HS-5 (cell line): ENCODE data around the gene EVA1C.
"Not testable (repeated sequence)": the region's sequence is repeated elsewhere in the genome, so short reads cannot be mapped to it uniquely, and the experiment has no call there.

Experiments
- DNase-seq: peaks from one replicate; pipeline ENCODE4 v3.0.0-alpha.2; 2012; ENCODE audit warnings: low read depth

EVA1C gene

DNA sequence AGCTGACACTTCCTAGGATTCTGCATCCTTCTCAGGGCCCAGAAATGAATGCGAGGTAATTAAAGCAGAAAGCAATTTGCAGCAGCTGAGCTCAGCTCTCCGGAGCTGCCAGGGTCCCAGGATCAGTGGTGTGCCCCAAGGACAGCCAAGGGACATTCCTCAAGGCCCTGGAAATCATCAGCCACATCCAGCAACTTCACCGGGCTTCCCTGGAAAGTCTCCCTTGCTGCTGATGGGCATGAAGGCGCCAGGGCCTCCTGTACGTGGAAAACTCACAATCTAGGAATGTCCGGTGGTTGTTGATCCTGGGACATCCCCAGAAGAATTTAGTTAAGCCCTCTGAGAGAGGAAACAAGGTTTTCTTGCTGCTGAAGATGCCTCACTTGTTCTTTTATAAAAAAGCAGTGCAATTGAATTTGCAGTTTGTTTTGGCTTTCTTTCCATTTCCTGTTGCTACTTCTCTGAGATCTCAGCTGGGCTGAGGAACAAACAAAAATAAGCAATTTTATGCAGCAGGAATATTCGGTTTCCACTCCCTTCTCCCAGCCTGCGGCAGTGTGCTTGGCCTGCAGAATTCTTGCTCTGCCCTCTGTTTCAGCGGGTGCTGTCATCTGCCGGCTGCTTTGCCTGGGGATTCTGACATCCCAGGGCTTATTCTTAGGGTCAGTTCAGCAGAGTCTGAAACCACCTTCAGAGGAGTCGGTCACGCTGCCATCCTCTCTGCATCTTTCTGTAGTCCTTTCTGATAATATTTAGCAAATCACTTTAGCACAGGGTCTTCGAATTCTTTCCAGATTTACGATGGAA is 86.9 kb downstream of the EVA1C start:
- no peak for DNase-seq

DNA sequence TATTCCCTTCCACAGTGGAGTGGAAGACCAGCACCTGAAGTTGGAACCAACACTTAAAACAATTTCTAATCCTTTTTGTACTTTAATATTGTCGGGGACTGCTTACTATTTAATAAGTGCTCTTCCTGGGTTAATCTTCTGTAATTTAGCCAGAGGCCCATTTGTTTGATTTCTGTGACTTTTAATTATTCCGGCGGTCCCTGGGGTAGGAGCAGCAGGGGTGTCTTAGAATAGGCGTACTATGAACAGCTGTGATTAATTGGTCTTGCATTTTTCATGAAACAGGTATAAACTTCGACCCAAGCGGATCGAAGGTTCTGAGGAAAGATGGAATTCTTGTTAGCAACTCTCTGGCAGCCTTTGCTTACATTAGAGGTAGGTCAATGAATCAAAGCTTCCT is 91.1 kb downstream of the EVA1C start:
- not testable (repeated sequence) for DNase-seq

DNA sequence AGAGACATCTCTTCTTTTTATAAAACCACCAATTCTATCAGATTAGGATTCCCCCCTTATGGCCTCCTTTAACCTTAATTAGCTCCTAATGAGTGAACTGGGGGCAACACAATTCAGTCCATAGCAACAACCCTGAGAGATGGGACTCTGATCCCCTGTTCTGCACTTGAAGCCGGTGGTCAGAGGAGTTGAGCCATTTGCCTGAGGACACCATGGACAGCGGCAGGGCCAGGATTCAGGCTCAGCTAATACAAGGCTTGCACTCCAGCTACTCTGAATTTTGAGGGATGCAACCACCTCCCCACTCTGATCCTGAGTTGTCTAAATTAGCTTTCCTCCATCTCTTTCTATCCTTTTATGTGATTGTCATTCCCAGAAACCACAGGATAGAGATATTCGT is 93.3 kb downstream of the EVA1C start:
- DNase-seq, result not testable (repeated sequence)

DNA sequence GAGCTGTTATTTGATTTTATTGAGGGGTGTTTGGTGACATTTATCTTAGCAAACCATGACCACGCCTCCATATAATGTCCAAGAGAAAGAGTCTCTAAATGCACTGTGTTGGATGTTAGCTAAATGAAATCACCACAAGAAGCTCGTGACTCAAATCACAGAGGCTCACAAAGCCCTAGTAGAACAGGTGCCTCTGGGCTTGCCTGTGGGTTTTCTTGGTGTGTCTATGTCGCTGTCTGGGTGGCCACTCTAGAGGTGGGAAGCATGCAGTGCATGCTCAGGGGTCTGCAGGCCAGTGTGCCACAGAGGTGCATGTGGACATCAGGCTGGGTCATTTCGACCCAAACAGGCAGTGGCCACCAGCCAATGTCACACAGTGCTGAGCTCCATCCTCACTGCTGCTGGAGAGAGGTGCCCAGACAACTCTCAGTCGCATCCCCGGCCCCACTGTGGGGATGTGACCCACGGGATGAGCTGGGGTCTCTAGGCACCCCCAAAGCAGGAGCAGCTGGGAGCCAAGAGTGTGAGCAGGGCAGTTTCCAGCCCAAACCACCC is 94.0 kb downstream of the EVA1C start:
- DNase-seq, result not testable (repeated sequence)

DNA sequence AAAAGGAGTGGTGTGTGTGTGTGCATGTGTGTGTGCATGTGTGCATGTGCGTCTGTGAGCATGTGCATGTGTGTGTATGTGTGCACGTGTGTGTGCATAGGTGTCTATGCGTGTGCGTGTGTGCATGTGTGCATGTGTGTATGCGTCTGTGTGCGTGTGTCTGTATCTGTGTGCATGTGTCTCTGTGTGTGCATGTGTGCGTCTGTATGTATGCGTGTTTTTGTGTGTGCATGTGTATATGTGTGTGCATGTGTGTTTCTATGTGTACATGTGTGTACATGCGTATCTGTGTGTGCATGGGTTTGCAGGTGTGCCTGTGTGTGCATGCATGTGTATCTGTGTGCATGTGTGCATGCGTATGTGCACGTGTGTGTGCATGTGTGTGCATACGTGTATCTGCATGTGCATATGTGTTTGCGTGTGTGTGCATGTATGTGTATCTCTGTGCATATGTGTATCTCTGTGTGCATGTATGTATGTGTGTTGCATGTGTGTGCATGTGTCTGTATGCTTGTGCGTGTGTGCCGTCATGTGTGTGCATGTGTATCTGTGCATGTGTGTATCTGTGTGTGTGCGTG is 94.9 kb downstream of the EVA1C start:
- DNase-seq, result no peak

GRCh38 chr21:32508036-32508435 is 95.5 kb downstream of the EVA1C start:
- not testable (repeated sequence) for DNase-seq

DNA sequence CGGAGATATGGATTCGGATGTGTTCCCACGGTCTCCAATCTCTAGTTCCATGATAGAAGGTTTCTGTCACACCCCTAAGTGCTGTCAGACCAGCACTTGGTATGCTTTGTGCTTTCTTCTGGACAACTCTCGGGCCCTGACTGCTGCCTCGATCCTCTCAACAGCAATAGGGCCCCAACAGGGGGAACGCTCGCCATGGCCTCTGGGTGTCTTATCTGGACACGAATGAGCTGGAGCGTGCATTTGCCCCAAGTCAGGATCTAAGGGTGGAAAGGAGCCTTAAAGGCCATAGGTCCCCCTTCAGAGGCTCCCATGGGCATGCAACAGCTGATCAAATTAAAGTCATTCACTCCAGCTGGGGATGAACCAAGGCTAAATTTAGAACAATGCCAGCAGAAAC is 96.1 kb downstream of the EVA1C start:
- DNase-seq, result no peak

DNA sequence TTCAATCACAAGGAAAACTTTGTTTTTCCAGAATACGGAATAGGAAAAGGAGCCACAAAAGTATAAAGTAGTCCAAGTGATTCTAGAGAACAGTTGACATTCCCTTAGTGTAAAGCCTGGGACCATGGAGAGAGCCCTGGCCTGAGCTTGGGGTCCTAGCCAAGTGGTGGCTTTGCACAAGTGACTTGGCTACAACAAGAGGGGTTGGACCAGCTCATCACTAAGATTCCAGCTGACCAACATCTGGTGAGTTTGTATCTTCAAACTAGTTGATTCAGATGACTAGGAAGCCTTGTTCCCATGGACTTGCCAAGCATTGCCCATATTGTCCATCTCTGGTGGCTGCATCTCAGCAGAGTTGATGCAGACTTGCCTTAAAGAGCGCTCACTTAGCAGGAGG is 96.5 kb downstream of the EVA1C start:
- DNase-seq, result not testable (repeated sequence)

DNA sequence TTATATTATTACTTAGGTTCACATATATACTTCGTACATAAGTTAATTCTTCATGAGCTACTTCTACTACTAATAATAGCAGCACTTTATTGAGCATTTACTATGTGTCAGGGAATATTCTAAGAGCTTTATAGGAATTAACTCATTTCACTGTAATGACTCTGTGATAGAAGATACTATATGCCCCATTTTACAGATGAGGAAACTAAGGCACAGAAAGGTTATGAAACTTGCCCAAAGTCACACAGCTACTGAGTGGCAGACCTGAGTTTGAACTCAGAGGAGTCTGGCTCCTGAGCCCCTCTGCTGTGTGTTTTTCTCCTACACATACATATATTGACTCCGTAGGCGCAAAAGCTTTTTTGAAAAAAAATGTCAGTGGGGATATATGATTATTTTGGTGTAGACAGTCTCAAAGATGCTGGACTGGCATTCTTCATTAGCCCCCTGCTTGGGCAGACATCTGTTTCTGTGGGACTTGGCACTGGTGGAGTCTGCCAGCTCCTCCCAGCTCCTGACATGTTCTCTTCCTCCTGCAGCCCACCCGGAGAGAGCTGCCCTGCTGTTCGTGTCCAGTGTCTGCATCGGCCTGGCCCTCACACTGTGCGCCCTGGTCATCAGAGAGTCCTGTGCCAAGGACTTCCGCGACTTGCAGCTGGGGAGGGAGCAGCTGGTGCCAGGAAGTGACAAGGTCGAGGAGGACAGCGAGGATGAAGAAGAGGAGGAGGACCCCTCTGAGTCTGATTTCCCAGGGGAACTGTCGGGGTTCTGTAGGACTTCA is 102.0 kb downstream of the EVA1C start:
- no peak for DNase-seq

- no peak for DNase-seq
These were observed 103.4 kb downstream of the EVA1C start for GRCh38 chr21:32515874-32516273.

- peak; percentile 70 for DNase-seq
These were observed 104.5 kb downstream of the EVA1C start for GRCh38 chr21:32516756-32517649.

GRCh38 chr21:32519945-32520874 is 107.7 kb downstream of the EVA1C start:
- DNase-seq, result no peak

GRCh38 chr21:32520875-32521735 is 108.6 kb downstream of the EVA1C start:
- peak; percentile 82 for DNase-seq

GRCh38 chr21:32521736-32522355 is 109.3 kb downstream of the EVA1C start:
- DNase-seq, result no peak

DNA sequence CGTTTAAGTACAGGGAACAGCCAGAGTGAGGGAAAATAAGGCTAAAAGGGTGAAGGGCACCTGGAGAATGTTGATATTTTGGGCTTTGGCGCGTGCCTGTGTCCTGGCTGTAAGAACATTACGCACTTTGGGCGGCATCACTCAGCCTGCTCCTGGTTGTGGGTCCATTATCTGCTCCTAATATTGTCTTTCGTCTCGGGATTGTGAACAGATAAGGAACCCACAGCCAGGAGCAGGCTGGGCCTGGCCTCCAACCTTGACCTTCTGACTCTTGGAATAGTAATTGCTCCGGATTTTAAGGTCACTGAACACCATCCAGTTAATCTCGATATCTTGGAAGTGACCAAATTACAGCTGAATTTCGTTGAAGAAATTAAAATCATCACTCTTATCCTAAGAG is 111.0 kb downstream of the EVA1C start:
- no peak for DNase-seq

DNA sequence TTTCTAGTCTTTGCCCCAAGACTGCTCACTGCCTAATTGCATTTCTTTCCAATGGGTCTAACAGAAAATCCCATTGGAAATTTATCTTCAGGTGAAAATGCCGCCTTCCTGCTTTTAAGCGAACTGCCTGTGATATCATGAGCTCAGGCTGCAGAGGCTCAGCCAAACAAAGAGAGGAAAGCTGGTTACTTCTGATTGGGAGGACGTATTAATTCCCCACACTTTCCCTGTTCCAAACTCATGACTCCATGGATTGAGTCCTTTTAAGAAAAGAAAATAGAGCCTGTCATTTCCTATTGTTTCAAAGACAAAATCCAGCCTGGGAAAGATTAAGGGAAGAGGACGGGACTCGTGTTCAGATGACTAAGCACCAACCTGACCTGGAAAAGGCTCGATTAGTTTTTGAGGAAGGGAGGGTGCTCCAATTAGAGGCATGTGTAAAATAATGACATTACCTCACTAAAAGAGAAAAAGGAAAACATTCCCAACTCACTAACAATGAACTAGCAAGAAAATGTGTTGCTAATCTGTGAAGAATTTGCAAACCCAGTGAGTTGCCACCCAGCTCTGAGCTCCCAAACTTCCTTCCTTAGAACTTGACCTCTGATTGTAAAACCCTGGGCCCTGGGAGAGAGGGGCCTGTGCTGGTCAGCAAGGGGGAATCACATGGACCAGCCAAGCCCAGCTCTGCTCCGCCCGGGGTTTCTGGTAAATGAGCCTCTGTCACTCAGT is 111.6 kb downstream of the EVA1C start:
- DNase-seq, result peak; percentile 76

DNA sequence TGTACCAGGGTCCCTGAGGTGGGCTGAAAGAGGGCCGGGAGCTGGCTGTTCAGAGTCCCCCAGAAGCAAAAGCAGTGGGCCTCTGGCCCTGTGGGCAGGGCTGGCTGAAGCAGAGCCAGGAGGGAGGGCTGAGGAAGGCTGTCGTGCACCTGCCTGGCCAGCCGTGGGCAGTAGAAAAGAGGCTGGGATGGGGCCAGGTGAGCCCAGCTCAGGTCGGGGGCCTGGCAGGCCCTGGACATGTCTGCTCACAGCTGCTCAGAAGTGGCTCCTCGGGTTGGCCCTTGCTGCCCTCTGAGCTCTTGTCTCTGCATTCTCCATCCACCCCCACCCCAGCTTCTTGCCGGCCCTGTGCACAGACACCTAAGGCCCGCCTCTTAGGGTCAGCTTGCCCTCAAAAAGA is 112.8 kb downstream of the EVA1C start:
- DNase-seq, result no peak

- no peak for DNase-seq
These were observed 117.2 kb downstream of the EVA1C start for GRCh38 chr21:32529679-32530078.
